Loucy (cell line): ENCODE measurements around the gene TIMP2.

Experiments used
- H2AFZ ChIP-seq: fragments of 200-600 bp; sonication (generic); 2 replicates; pipeline ENCODE4 v1.6.0; 2016; ENCODE audit warnings: antibody characterized with exemption, mild to moderate bottlenecking, low read length, moderate library complexity
- H3F3A ChIP-seq: fragments of 200-600 bp; 2 replicates; pipeline ENCODE4 v1.6.0; 2016; ENCODE audit warnings: antibody characterized with exemption, low read depth, mild to moderate bottlenecking
- H3K27me3 ChIP-seq: fragments of 200-600 bp; sonication (generic); 2 replicates; pipeline ENCODE4 v1.6.1; 2014; ENCODE audit warnings: low read length, mild to moderate bottlenecking; ENCODE audit not compliant: insufficient read depth, poor library complexity, severe bottlenecking
- H3K36me3 ChIP-seq: fragments of 200-600 bp; sonication (generic); 2 replicates; pipeline ENCODE4 v1.6.1; 2016; ENCODE audit warnings: low read length; ENCODE audit not compliant: insufficient read depth
- H3K4me1 ChIP-seq: fragments of 200-600 bp; sonication (generic); 2 replicates; pipeline ENCODE4 v1.5.1; 2014; ENCODE audit warnings: low read length, mild to moderate bottlenecking; ENCODE audit not compliant: insufficient read depth, poor library complexity, severe bottlenecking
- H3K4me2 ChIP-seq: fragments of 200-600 bp; sonication (generic); 2 replicates; pipeline ENCODE4 v1.6.0; 2014; ENCODE audit warnings: antibody characterized with exemption, low read length, low read depth, mild to moderate bottlenecking; ENCODE audit not compliant: poor library complexity, severe bottlenecking
- H3K4me3 ChIP-seq: fragments of 200-600 bp; sonication (generic); 2 replicates; pipeline ENCODE4 v1.5.1; 2014; ENCODE audit warnings: low read length, mild to moderate bottlenecking, mixed read lengths; ENCODE audit not compliant: poor library complexity, severe bottlenecking
- H3K79me2 ChIP-seq: fragments of 200-600 bp; sonication (generic); 2 replicates; pipeline ENCODE4 v1.6.1; 2014; ENCODE audit warnings: low read length; ENCODE audit not compliant: insufficient read depth
- H3K9ac ChIP-seq: fragments of 200-600 bp; sonication (generic); 2 replicates; pipeline ENCODE4 v1.6.0; 2014; ENCODE audit warnings: mild to moderate bottlenecking, low read depth, low read length, moderate library complexity; ENCODE audit not compliant: poor library complexity, severe bottlenecking
- H3K9me2 ChIP-seq: fragments of 200-600 bp; sonication (generic); replicated peaks from 2 replicates; pipeline ENCODE4 v1.6.1; 2016; ENCODE audit warnings: low read depth, low read length, mixed read lengths
- H3K9me3 ChIP-seq: fragments of 200-600 bp; sonication (generic); 2 replicates; pipeline ENCODE4 v1.6.1; 2014; ENCODE audit warnings: mild to moderate bottlenecking, antibody characterized with exemption, low read length, low read depth; ENCODE audit not compliant: insufficient read depth
- H4K20me1 ChIP-seq: fragments of 200-600 bp; sonication (generic); 2 replicates; pipeline ENCODE4 v1.6.0; 2014; ENCODE audit warnings: antibody characterized with exemption, low read length, mild to moderate bottlenecking; ENCODE audit not compliant: insufficient read depth, poor library complexity, severe bottlenecking
- EZH2phosphoT487 ChIP-seq: fragments of 200-600 bp; IDR thresholded peaks from 2 replicates; pipeline ENCODE4 v1.6.1; 2018; ENCODE audit warnings: antibody characterized with exemption, mild to moderate bottlenecking, moderate library complexity, borderline replicate concordance
- TF ChIP-seq, protein P1 (sequence below): fragments of 200-600 bp; sonication (generic); conservative IDR thresholded peaks from 2 replicates; pipeline ENCODE4 v1.5.1; 2014; ENCODE audit warnings: mild to moderate bottlenecking, antibody characterized with exemption, low read length

TIMP2 gene

DNA sequence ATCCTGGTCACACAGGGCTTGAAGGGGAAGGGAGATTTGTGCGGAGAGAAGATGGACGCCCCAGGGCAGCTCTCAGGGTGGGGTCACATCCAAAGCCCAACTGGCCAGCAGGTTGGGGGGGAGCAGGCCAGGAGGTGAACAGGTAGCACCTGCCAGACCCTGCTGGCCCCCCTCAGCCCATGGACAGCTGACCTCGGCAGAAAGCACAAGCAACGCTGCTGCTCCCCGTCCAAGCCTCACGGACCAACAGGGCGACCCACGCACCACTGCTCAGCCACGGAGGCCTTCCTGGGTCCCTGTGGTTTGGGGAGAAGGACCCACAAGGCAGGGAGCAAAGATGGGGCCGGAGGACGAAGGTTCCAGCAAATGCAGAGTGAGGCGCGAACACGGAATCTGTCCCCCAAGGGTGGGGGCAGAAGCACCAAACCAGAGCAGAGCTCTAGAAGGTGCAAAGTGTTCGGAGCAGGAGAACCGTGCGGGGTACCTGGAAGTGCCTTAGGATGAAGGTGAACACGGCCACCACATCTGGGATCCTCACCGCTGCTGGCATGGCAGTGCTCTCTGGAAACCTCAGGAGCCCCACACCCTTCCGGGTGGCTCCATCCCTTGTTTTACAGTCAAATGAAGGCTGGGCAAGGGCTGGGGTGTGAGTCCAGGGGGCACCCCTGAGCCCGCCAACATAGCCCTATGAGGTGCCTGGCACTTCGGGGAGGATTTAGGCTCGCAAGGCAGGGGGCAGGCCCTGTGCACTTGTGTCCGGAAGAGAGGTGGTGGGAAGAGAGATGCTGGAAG is 40.1 kb downstream of the TIMP2 start:
- TF ChIP-seq, protein P1, sequence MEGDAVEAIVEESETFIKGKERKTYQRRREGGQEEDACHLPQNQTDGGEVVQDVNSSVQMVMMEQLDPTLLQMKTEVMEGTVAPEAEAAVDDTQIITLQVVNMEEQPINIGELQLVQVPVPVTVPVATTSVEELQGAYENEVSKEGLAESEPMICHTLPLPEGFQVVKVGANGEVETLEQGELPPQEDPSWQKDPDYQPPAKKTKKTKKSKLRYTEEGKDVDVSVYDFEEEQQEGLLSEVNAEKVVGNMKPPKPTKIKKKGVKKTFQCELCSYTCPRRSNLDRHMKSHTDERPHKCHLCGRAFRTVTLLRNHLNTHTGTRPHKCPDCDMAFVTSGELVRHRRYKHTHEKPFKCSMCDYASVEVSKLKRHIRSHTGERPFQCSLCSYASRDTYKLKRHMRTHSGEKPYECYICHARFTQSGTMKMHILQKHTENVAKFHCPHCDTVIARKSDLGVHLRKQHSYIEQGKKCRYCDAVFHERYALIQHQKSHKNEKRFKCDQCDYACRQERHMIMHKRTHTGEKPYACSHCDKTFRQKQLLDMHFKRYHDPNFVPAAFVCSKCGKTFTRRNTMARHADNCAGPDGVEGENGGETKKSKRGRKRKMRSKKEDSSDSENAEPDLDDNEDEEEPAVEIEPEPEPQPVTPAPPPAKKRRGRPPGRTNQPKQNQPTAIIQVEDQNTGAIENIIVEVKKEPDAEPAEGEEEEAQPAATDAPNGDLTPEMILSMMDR, result no peak
- no peak for TF ChIP-seq EZH2phosphoT487
- H3F3A ChIP-seq, result no peaks in the 10 kb centered on the region
- H2AFZ ChIP-seq, result no peak overlapping the region
- H3K4me2 ChIP-seq, result no peak overlapping the region
- H3K9ac ChIP-seq, result no peak overlapping the region
- no peaks in the 10 kb centered on the region for H3K9me2 ChIP-seq
- H3K4me1 ChIP-seq, result no peaks in the 10 kb centered on the region
- no peaks in the 10 kb centered on the region for H4K20me1 ChIP-seq
- H3K27me3 ChIP-seq, result no peaks in the 10 kb centered on the region
- no peak overlapping the region for H3K4me3 ChIP-seq
- H3K79me2 ChIP-seq, result no peaks in the 10 kb centered on the region
- H3K36me3 ChIP-seq, result no peaks in the 10 kb centered on the region
- H3K9me3 ChIP-seq, result no peaks in the 10 kb centered on the region

DNA sequence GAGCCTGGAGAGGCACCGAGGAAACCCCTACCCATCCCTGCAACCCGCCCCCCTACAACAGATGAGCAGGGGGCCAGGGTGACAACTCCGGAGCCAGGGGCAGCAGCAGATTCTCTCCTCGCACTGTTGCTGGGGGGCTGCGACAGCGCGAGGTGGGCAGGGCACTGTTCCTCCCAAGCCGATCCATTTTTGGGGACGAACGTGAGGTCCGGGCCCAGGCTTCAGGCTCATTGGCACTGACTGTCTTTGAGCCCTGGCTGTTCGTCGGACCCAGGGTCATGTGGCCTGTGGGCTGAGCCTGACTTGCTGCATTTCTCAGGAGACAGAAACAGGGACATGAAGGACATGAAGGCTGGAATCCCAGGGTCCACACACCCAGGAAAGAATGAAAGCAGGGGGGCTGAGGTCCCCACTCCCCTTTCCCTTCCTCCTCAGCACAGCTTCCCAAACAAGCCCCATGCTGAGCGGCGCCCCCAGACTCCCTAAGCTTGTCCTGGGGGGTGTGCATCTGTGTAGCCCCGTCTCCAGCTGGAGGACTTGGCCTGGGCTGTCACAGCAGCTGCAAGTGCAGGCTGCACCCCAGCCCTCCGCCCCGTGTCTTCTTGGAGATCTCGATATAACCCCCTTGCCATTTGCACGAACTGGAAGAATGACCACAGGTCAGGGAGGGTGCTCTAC is 40.9 kb downstream of the TIMP2 start:
- Histone ChIP-seq H3K9me2 (no peaks in the 10 kb centered on the region), H3K79me2 (no peaks in the 10 kb centered on the region), H3K4me1 (no peaks in the 10 kb centered on the region), H3K4me2 (no peak overlapping the region), H3K27me3 (no peaks in the 10 kb centered on the region), H3F3A (no peaks in the 10 kb centered on the region), H2AFZ (no peak overlapping the region), H3K36me3 (no peaks in the 10 kb centered on the region), H4K20me1 (no peaks in the 10 kb centered on the region), H3K9ac (no peak overlapping the region), H3K4me3 (no peak overlapping the region), H3K9me3 (no peaks in the 10 kb centered on the region)
- no peak for TF ChIP-seq EZH2phosphoT487
- TF ChIP-seq, protein P1, result no peak

DNA sequence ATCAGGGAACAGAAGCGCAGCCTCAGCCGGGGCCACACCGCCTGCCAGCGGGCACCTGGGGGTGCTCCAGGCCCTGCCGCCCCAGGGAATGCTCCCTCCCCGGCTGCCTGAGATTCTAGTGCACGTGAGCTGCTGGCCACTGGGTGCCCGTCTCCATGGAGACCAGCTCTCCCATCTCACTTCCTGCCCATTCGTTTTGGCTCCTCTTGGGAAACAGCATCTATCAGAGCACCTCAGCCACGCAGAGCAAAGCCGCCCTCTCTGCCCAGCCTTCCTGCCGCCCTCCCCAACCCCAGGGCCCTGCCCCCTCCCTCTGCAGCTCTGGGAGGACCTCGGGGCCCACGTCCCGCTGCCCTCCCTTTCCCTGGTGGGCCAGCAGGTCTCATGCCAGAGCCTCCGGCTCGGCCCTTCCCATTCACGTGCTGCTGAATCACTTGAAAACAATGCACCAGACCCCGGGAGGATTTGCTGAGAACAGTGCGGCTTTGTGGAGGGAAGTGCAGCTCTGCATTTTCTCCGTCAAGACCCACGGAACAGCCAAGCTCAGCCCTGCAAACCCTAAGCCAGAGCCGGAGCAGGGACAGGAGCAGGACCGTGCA is 41.6 kb downstream of the TIMP2 start:
- no peaks in the 10 kb centered on the region for H3K4me1 ChIP-seq
- H3K4me2 ChIP-seq, result no peak overlapping the region
- no peaks in the 10 kb centered on the region for H3K36me3 ChIP-seq
- no peak overlapping the region for H2AFZ ChIP-seq
- no peaks in the 10 kb centered on the region for H3K9me2 ChIP-seq
- no peaks in the 10 kb centered on the region for H3K27me3 ChIP-seq
- no peaks in the 10 kb centered on the region for H4K20me1 ChIP-seq
- H3K4me3 ChIP-seq, result no peak overlapping the region
- no peaks in the 10 kb centered on the region for H3K9me3 ChIP-seq
- no peaks in the 10 kb centered on the region for H3F3A ChIP-seq
- no peaks in the 10 kb centered on the region for H3K79me2 ChIP-seq
- no peak overlapping the region for H3K9ac ChIP-seq
- TF ChIP-seq, protein P1, result no peak
- TF ChIP-seq EZH2phosphoT487, result no peak
